UCSD-AML1 (cell line): ENCODE results near the gene ANKRD24.
A peak's percentile ranks its signal among the peaks of the same experiment; 100 is the strongest.
"Not testable (repeated sequence)": the region's sequence is repeated elsewhere in the genome, so short reads cannot be mapped to it uniquely, and the experiment has no call there.

Source experiments
- DNase-seq: peaks from one replicate; lab custom pipeline; 2025; ENCODE audit not compliant: unreplicated experiment; lab: John Stamatoyannopoulos, UW

Gene ANKRD24

GRCh38 chr19:4173479-4174212 is 8.8 kb upstream of the ANKRD24 start:
- no peak for DNase-seq

DNA sequence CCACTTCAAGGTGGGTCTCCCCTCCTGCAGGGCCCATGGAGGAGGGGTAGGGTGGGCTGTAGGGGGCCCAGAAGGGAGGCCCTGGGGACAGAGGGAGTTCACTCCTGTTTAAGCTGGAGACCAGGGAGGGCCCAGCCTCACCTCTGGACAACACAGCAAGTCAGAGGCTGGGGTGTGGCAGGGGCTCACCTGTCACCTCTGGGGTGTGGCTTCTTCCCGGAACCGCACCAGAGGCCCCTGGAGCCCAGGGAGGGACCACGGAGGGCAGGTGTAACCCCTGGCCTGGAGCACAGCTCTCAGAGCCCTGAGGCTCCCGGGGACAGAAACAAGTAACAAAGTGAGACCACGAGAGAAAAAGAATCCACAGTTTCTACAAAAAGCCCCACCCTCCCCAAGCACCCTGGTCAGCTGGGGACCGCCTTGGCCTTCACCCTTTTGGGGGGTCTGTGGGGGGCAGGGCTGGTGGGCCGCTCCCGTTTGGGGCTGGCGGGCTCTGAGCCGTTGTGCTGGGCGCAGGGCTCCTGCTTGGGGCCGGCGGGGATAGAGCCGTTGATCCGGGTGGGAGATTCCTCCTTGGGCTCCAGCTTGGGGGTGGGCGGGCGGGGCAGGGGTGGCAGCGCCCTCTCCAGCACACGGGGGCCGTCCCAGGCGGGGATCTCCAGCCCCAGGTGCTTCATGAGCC is 8.1 kb upstream of the ANKRD24 start:
- no peak for DNase-seq

DNA sequence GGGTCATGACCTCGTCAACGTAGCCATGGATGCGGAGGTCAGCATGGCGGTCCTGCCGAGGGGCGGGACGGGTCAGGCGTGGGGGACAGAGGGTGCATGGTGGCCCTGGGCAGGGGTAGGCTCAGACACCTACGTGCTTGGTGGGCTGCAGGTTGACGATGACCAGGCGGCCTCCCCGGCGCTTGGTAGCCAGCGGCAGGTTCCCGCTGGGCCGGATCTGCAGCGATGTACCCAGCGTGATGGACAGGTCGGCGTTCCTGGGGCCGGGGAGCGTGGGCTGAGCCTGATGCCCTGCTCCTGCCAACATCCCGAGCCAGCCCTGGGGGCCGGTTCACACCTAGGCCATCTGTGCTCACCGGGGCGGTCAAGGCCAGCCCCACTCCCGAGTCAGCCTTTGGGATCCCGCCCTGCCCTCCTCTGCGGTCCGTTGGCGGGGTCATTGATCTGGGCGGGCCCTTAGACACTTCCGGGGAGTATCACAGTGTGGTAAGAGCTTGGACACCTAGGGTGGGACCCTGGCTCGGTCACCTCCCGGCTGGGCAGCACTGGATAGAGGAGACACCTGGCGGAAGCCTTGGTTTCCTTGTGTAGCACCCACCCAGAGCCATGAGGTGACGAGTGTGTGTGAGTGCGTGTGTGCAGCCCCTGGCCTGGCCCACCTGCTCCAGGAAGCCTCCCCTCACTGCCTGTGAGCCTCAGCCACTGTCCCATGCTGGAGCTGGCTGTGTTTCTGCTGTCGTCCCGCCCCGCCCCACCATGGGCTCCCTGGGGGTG is 7.4 kb upstream of the ANKRD24 start:
- no peak for DNase-seq

- no peak for DNase-seq
These were observed 6.9 kb upstream of the ANKRD24 start for GRCh38 chr19:4175669-4175931.

GRCh38 chr19:4177146-4177545 is 5.3 kb upstream of the ANKRD24 start:
- no peak for DNase-seq

DNA sequence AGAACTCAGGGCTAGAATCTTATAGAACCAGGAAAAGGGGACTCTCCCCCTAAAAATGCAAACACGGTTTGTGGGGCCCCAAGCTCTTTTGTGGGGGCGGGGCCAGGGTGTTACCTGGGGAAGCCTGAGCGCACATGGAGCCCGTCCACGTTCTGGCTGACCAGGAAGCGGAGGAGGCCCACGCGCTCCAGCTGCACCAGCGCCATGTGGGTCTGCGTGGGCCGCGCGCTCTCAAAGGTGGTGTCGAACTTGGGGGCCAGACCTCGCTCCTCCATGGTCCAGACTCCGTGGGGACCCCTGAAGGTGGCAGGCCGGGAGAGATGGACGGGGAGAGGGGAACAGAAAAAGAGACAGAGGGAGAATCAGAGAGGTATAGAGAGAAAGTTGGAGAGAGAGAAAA is 3.5 kb upstream of the ANKRD24 start:
- no peak for DNase-seq

- no peak for DNase-seq
These were observed 1.4 kb upstream of the ANKRD24 start for GRCh38 chr19:4181053-4181508.

DNA sequence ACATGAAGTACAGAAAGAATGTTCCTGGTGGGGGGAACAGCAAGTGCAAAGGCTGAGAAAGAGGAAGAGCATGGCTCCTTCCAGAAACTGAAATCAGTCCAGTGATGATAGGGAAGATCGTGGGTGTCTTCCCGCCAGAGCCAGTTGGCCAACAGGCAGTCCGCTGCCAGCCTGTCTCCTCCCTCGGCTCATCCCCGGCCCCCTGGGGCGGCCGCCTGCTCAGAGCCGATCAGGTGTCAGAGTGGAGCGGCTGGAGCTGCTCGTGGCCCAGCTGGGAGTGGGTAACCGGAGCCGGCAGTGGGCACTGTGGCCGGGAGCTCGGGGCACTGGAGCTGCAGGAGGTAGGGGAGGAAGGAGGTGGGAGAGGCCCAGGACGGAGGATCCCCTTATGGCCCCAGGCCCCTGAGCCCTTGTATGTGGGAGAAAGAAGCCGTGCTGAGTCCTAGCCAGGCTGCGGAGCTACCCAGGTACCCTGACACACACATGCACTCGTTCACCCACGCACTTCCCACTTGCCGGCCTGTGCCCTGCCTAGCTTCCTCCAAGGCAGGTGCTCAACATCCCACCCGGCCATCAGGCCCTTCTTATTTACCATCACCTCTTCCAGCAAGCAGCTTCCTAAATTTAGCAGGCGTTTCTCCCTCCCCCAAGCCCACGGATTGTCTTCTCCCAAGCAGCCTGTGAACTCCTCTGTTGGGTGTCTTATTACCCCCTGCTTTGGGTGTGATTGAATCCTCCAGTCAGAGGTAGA is 1.7 kb downstream of the ANKRD24 start:
- DNase-seq = no peak

DNA sequence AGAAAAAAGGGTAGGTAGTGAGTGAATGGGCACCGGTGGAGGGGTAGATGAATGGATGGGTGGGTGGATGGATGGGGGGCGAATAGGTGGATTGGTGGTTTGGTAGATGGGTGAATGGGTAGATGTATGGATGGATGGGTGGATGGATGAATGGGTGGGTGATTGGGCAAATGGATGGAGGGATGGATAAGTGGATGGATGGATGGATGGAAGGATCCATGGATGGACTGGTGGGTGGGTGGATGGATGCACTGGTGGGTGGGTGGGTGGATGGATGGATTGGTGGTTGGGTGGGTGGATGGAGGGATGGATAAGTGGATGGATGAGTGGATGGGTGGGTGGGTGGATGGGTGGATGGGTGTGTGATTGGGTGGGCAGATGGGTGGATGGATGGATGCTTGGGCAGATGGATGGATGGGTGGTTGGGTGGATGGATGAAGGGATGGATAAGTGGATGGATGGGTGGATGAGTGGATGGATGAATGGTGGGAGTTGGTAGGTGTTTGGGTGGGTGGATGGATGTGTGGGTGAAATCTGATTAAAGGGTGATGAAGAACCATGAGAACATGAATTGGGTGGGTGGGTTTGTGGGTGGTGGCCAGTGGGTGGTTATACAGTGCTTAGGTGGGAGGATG is 2.3 kb downstream of the ANKRD24 start:
- DNase-seq = no peak

GRCh38 chr19:4185413-4186086 is 3.1 kb downstream of the ANKRD24 start:
- DNase-seq = no peak

DNA sequence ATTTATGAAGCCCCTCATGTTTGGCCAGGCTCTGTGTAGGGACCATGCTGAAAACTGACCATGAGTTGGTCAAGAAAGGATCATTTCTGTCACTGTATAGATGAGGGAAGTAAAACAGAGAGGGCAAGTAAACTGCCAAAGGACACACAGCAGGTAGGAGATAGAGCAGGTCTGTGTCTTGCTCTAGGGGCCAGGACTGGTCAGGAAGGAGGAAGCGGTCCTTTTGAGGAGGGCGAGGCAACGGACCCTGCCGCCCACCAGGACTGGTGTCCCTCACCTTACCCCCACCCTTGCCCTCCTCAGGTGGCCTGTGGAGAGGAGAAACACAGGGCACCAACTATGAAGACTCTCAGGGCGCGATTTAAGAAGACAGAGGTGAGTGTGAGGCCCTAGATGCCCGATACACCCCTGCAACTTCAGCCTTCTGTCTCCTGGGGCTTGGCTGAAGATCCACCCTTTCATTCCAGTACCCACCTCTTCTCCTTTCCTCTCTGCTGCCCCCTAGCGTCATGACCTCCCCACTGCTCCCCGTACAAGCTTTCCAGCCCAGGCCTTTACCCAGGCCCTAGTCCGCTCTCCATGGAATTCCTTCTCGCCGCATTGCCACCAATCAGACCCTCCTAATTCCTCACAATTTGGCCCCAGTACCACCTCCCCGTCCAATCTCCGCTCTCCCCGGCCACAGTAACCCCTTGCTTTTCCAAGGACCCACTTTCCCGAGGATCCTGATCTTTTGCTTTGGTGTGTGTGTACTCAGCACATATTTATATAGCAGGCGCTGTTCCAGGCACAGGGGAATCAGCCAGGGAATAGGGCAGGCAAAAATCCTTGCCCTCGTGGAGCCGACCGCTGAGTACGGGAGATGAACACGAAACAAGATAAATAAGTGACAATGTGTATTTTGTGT is 3.9 kb downstream of the ANKRD24 start:
- DNase-seq = peak; percentile 73

DNA sequence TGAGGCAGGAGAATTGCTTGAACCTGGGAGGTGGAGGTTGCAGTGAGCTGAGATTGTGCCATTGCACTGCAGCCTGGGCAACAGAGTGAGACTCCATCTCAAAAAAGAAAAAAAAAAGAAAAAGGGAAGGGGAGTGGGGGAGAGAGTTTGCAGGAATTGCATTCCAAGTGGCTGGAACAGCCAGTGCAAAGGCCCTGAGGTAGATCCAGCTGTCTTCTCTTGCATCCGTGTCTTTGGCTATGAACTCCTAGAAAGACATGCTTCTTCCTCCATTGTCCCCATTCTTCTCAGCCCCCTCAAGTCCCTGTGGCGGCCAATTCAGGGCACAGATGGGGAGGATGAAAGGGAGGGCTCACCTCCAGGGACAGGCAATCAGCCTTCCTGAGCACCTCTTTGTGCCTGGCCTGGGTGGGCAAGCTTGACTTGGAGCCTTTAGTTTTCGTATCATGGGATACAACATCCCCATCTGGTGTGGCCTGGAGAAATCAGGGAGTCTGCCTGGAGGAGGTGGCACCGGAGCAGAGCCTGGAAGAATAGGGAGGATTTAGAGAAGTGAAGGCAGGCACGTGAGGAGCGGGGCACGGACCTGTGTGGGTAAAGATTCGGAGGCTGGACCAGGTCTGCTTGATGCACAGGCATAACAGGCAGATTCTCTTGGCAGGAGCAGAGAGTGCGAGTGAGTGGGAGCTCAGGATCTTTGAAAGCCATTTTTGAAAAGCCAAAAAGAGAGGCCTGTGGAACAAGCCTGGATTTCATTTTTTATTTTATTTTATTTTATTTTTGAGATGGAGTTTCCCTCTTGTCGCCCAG is 5.0 kb downstream of the ANKRD24 start:
- no peak for DNase-seq

- no peak for DNase-seq
These were observed 7.2 kb downstream of the ANKRD24 start for GRCh38 chr19:4189641-4190040.

- DNase-seq = not testable (repeated sequence)
These were observed 10.0 kb downstream of the ANKRD24 start for GRCh38 chr19:4192537-4192936.

GRCh38 chr19:4194353-4194752 is 11.9 kb downstream of the ANKRD24 start:
- DNase-seq = no peak

GRCh38 chr19:4196009-4196408 is 13.5 kb downstream of the ANKRD24 start:
- no peak for DNase-seq

DNA sequence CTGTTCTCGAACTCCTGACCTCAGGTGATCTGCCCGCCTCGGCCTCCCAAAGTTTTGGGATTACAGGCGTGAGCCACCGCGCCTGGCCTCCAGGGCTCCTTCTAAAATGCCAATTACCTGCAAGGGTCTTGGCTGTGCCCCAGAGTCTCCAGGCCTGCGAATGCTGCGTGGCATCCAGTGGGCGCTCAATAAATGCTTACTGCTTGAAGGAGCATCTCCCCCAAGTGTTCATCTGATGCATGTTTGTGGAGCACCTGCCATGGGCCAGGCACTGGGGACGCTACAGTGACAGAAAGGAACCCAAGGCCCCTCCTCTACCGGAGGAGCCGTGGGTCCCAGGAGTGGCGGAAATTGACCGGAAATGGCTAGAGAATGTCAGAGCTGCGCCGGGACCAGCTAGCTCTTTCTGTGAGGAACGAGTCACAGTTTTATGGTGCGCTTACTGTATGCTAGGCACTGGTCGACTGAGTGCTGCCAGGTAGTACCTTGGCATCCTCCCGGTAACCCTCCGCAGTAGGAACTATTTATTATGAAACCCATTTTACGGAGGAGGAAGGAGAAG is 14.2 kb downstream of the ANKRD24 start:
- no peak for DNase-seq

DNA sequence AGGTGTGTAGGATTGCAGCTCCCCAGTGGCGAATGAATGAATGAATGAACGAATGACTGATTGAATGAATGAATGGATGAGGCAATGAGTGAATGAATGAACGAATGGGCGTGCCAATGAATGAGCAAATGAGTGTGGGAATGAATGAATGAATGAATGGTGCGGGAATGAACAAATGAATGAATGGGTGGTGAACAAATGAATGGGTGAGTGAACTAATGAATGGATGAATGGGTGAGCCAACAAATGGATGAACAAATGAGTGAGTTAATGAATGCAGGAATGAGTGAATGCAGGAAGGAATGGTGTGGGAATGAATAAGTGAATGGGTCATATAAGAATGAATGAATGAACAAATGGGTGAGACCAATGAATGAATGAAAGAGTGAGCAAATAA is 14.7 kb downstream of the ANKRD24 start:
- no peak for DNase-seq
